Midbrain (tissue), 1 donor: ENCODE measurements around the gene STXBP6.

Experiments used
- DNase-seq: peaks from one replicate; lab custom pipeline; 2025; lab: John Stamatoyannopoulos, UW

The STXBP6 gene

GRCh38 chr14:25049568-25050268 is at the start of gene STXBP6:
Gene STXBP6, minus strand, starts transcription at chr14:25050147. Its CDS starts 75,329 bp downstream, at chr14:24974818.
- DNase-seq = peak; percentile 88

- no peak for DNase-seq
Measured at GRCh38 chr14:25097120-25097519, 47.2 kb upstream of the STXBP6 start.

- DNase-seq = no peak
Measured at GRCh38 chr14:25095736-25096437, 45.9 kb upstream of the STXBP6 start.

- no peak for DNase-seq
Measured at GRCh38 chr14:25094171-25094907, 44.4 kb upstream of the STXBP6 start.

GRCh38 chr14:25092258-25092740 is 42.4 kb upstream of the STXBP6 start:
- no peak for DNase-seq

- no peak for DNase-seq
Measured at GRCh38 chr14:25090716-25091454, 40.9 kb upstream of the STXBP6 start.

GRCh38 chr14:25090256-25090655 is 40.3 kb upstream of the STXBP6 start:
- DNase-seq = no peak

GRCh38 chr14:25089496-25089895 is 39.5 kb upstream of the STXBP6 start:
- no peak for DNase-seq

GRCh38 chr14:25086821-25087396 is 37.0 kb upstream of the STXBP6 start:
- DNase-seq = no peak

GRCh38 chr14:25086081-25086480 is 36.1 kb upstream of the STXBP6 start:
- DNase-seq = no peak

GRCh38 chr14:25080682-25081081 is 30.7 kb upstream of the STXBP6 start:
- no peak for DNase-seq

GRCh38 chr14:25079311-25079710 is 29.4 kb upstream of the STXBP6 start:
- DNase-seq = no peak

- DNase-seq = no peak
Measured at GRCh38 chr14:25074099-25074685, 24.2 kb upstream of the STXBP6 start.

- no peak for DNase-seq
Measured at GRCh38 chr14:25069879-25070278, 19.9 kb upstream of the STXBP6 start.

- DNase-seq = no peak
Measured at GRCh38 chr14:25067600-25067999, 17.7 kb upstream of the STXBP6 start.

GRCh38 chr14:25062022-25062321 is 12.0 kb upstream of the STXBP6 start:
- no peak for DNase-seq

- peak; percentile 42 for DNase-seq
Measured at GRCh38 chr14:25056688-25057078, 6.7 kb upstream of the STXBP6 start.

GRCh38 chr14:25055992-25056687 is 6.2 kb upstream of the STXBP6 start:
- no peak for DNase-seq

GRCh38 chr14:25055005-25055404 is 5.1 kb upstream of the STXBP6 start:
- no peak for DNase-seq

GRCh38 chr14:25053585-25053984 is 3.6 kb upstream of the STXBP6 start:
- DNase-seq = no peak

- no peak for DNase-seq
Measured at GRCh38 chr14:25052921-25053320, 3.0 kb upstream of the STXBP6 start.
